IPS DF 19.7 (cell line): ENCODE measurements around the gene CDK5RAP2.

Experiments used
- DNase-seq: peaks from one replicate; pipeline ENCODE4 v3.0.0-alpha.2; 2013; ENCODE audit warnings: low read depth, low spot score

The CDK5RAP2 gene

GRCh38 chr9:120385606-120386389 is 194.2 kb downstream of the CDK5RAP2 start:
- no peak for DNase-seq

- DNase-seq: no peak
Observed at GRCh38 chr9:120384925-120385272, 195.1 kb downstream of the CDK5RAP2 start.

DNA sequence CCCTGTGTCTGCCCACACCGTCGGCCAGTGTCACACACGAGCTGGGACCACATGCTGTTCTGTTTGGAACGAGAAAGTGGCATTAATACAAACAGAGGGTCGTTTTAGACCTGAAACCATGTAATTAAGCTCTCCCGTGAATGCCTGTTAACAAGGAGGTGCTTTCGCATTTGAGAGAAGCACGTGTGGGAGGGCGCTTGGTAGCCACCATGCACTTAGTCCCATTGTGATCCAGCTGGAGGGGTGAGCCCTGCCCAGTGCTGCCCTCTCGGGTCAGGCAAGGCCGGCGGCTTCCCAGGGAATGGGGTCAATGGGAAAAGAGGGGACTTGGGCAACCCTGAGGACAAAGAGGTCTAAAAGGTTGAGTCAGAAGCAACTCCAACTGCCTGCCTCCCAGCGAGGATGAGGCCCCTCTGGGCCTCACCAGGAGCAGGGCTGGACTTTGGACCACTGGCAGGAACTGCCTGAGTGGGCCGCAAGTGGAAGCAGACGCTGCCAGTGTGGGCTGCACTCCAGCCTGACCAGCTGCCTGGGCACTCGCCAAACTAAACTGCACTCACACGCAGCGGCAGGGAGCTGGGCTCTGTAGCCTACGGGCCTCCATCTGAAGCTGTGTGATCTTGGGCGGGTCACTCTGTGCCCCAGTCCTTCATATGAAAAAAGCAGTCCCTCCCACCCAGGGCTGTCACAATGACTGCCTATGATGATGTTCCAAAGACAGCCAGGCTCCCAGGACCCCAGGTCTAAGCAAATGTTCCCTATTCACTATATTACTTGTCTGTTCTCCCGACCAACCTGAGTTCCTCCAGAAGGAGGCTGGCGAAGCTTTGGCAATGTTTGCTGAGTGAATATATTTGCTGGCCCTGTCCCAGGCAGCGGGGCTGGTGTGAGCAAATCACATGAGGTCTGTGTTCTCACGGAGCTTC is 195.7 kb downstream of the CDK5RAP2 start:
- no peak for DNase-seq

- DNase-seq: no peak
Observed at GRCh38 chr9:120383611-120383998, 196.4 kb downstream of the CDK5RAP2 start.

DNA sequence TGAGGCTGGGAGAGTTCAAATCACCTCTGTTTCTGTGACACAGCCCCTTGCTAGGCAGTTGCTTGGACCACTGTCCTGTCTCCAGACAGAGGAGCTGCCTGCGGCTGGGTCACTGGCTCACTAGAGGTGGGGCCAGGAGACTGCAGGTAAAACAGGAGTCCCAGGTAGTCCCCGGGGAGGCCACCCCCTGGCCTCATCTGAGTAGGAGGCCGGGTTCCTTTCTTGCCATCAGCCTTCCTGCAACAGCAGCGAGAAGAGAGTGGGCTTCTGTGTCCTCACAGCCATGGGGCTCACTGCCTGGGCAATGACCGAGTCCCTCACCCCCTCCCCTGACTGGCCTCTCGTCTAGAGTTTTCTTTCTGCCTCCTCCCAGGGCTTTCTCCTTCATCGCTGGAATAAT is 197.5 kb downstream of the CDK5RAP2 start:
- DNase-seq: no peak

DNA sequence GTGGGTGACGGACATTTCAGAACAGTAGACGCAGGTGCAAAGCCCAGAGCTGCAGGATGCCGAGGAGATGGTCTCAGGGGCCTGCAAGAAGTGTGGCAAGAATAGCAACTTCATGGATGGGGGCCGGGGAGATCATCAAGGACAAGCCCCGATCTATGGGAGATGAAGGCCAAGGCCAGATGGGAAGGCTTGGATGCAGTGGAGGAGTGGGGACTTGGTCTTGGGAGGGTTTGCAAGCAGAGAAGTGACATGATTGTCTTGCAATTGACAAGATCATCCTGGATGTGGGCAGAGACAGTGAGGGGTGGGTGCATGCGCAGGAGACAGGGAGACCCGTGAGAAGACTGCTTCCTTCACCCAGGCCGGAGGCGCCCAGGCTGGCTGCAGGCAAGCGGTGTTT is 198.1 kb downstream of the CDK5RAP2 start:
- no peak for DNase-seq

- DNase-seq: no peak
Observed at GRCh38 chr9:120379611-120380010, 200.4 kb downstream of the CDK5RAP2 start.

- DNase-seq: no peak
Observed at GRCh38 chr9:120378680-120379079, 201.3 kb downstream of the CDK5RAP2 start.

GRCh38 chr9:120377268-120378159 is 202.5 kb downstream of the CDK5RAP2 start:
- no peak for DNase-seq

DNA sequence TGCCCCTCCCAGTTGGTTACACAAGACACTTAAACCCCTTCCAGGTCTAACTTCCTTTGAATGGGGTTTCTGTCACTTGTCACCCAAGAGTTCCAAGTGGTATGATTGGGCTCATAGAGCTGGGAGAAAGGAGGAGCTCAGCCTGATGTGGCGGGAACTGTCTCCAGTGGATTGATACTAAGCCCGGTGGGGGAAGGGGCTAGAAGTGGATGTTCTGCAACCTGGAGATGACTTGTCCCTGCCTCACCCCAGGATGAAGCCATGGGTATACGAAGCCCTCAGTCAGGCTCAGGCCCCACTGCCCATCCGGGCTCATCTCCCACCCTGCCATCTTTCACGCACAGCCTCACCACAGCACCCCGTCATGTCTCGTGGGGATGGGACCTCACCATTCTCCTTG is 203.9 kb downstream of the CDK5RAP2 start:
- DNase-seq: no peak

DNA sequence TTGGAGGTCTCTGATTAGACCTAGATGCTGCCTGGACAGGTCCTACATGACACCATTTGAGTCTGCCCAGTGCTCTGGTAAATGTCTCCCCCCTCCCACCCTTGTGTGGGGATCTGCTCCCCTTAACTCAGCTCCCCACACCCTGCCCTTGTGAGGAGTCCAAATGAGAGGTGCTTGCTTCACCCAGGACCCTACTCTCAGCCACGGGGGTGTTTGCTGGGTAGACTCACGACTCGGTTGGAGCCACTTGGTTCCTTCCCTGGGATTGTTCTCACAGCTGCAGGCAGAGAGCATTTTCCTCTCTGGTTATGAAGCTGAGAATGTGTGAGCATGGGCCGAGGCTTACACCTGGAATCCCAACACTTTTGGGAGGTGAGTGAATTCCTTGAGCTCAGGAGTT is 204.7 kb downstream of the CDK5RAP2 start:
- no peak for DNase-seq

DNA sequence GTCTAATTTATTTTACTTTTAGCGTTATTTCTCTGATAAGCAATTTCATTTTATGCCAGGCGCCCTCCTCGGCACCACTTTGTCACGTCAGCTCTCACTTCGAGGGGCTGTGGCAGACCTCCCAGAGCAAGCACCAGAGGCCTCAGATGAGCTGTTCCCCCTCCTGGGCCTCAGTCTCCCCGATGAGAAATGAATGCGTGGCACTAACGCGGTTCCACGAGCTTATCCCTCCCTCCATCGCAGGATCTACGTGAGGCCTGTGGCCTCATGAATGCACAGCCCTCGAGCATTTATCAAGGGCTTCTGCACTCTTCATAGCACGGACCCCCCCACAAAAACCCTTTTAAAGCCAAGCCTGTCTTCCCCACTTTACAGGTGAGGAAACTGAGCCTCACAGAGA is 205.2 kb downstream of the CDK5RAP2 start:
- no peak for DNase-seq

- DNase-seq: no peak
Observed at GRCh38 chr9:120374239-120374638, 205.7 kb downstream of the CDK5RAP2 start.

- no peak for DNase-seq
Observed at GRCh38 chr9:120372040-120372439, 207.9 kb downstream of the CDK5RAP2 start.

DNA sequence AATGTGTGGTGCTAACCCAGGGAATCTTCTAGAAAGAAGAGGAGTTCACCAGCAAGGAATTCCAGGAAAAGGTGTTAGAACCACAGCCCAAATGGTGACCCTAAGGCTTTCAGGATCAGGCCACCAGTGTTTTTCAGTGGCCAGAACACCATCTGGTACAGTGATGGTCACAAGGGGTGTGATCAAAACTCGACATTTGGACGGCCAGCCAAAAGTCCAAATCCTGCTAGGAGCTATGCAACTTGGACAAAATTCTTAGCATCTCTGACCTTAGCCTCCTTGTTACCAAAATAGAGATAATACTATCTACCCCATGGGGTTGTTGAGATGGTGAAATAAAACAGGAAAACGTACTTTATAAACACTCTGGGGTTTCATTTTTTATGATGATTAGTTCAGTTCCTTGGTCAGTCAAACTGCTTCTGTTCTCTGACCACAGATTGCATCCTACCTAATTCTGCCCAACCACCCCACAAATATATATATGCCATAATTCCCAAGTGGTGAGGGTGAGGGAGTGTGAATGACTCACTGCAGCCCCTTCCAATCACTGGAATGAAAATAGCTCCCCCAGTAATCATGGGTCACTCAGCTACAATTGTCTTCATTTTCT is 210.3 kb downstream of the CDK5RAP2 start:
- DNase-seq: no peak

- DNase-seq: no peak
Observed at GRCh38 chr9:120368799-120369198, 211.2 kb downstream of the CDK5RAP2 start.

GRCh38 chr9:120366644-120367019 is 213.3 kb downstream of the CDK5RAP2 start:
- peak; percentile 76 for DNase-seq

DNA sequence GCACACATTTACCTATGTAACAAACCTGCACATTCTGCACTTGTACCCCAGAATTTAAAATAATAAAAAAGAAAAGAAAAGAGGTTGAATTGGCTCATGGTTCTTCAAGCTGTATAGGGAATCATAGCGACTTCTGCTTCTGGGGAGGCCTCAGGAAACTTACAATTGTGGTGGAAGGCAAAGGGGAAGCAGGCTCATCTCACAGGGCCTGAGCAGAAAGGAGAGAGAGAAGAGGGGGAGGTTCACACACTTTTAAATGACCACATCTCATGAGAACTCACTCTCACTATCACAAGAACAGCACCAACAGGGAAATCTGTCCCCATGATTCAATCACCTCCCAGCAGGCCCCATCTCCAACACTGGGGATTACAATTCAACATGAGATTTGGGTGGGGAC is 214.6 kb downstream of the CDK5RAP2 start:
- no peak for DNase-seq

- no peak for DNase-seq
Observed at GRCh38 chr9:120363697-120364096, 216.3 kb downstream of the CDK5RAP2 start.

DNA sequence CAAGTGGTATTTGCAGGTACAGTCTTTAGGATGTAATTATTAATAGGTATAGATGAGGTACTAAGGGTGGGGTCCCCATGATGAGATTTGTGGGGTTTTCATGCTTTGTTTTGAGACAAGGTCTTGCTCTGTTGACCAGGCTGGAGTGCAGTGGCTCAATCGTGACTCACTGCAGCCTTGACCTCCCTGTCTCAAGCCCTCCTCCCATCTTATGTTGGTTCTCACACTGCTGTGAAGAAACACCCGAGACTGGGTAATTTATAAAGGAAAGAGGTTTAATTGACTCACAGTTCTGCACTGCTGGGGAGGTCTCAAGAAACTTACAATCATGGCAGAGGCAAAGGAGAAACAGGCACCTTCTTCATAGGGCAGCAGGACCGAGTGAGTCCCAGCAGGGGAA is 217.5 kb downstream of the CDK5RAP2 start:
- DNase-seq: no peak

DNA sequence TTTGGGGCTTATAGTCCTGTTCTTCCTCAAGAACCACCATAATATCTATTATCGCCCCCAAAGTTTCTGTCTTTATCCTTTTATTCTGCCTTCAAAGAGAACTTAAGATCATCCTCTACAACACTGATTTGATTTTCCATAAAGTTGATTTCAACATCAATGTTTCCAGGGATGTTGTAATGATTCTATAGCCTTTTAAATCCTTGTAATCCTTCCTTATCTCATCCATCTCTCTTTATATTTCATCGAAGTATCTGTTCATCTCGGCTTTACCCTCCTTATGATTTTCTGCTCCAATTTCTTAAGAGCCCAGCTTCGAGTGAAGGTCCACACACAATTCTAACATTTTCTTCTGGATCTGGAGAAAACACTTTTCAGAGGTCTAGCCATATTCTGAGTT is 218.4 kb downstream of the CDK5RAP2 start:
- no peak for DNase-seq

- DNase-seq: no peak
Observed at GRCh38 chr9:120360510-120360909, 219.5 kb downstream of the CDK5RAP2 start.
